Measurements from ENCODE around the gene TPBGL. TPM values are rescaled to one million over a fixed set of nuclear protein-coding genes. Genes with fewer than 3 reads are reported as not detected.

The TPBGL gene
- total and polyA plus RNA-seq, 2 donors (not counting 1 experiment from before 2014, with no cell fraction given), result not detected

GRCh38 chr11:75261902-75262361, 21.4 kb downstream of the TPBGL start:
- H3K9me3 ChIP-seq (ENCODE audit: control insufficient read depth, insufficient read depth, low read depth, low read length), result no peaks in the 10 kb centered on the region
- no peaks in the 10 kb centered on the region for H4K20me1 ChIP-seq (ENCODE audit: control insufficient read depth, extremely low read depth, insufficient read depth, low read length)
- H2AFZ ChIP-seq (ENCODE audit: low read length), result no peak overlapping the region
- DNase-seq (ENCODE audit: low read depth in 2 of 2), result no peak
- no peak overlapping the region for H3K9ac ChIP-seq (ENCODE audit: insufficient read depth, low read length)
- H3K27ac ChIP-seq (ENCODE audit: insufficient read depth, low read length), result no peak overlapping the region
- H3K27me3 ChIP-seq (ENCODE audit: control insufficient read depth, insufficient read depth, low read length), result peaks cover 8% of the 10 kb centered on the region
- H3K4me2 ChIP-seq (ENCODE audit: extremely low read depth, insufficient read depth, low read length), result no peak overlapping the region
- no peaks in the 10 kb centered on the region for H3K36me3 ChIP-seq (ENCODE audit: control insufficient read depth, insufficient read depth, low read length)
- H3K4me1 ChIP-seq (ENCODE audit: control insufficient read depth, extremely low read depth, insufficient read depth, low read length), result no peaks in the 10 kb centered on the region
- H3K79me2 ChIP-seq (ENCODE audit: control insufficient read depth, insufficient read depth, low read length), result no peaks in the 10 kb centered on the region
- TF ChIP-seq EZH2 (IDR thresholded peaks at IDR 0.05; ENCODE audit: low read length, missing control alignments), result no peak
- TF ChIP-seq, protein P1, sequence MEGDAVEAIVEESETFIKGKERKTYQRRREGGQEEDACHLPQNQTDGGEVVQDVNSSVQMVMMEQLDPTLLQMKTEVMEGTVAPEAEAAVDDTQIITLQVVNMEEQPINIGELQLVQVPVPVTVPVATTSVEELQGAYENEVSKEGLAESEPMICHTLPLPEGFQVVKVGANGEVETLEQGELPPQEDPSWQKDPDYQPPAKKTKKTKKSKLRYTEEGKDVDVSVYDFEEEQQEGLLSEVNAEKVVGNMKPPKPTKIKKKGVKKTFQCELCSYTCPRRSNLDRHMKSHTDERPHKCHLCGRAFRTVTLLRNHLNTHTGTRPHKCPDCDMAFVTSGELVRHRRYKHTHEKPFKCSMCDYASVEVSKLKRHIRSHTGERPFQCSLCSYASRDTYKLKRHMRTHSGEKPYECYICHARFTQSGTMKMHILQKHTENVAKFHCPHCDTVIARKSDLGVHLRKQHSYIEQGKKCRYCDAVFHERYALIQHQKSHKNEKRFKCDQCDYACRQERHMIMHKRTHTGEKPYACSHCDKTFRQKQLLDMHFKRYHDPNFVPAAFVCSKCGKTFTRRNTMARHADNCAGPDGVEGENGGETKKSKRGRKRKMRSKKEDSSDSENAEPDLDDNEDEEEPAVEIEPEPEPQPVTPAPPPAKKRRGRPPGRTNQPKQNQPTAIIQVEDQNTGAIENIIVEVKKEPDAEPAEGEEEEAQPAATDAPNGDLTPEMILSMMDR (conservative IDR thresholded peaks at IDR 0.05 in 1 of 2, IDR thresholded peaks at IDR 0.05 in 1 of 2; ENCODE audit: low read depth in 1 of 2, low read length in 2 of 2), result no peak
- no peak overlapping the region for H3K4me3 ChIP-seq (replicated peaks in 1 of 4; ENCODE audit: control extremely low read depth in 1 of 4, insufficient read depth in 1 of 4, low read depth in 3 of 4, low read length in 4 of 4)

DNA sequence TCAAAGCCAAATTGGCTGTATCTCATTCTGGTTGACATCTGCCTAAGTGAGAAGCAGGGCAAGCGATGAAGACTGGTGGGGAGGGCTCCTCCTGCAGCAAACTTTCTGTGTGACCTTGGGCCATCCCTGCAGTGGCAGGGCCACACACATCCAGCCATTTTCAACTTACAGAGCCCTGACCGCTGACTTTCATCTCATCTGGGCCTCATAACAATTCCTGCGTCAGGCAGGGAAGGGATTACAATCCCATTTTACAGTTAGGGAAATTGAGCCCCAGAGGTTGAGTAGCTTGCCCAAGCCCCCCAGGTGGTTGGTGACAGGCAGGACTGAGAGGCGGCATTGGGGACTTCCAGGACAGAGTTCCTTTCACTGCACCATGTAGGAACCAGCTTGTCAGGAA, 21.9 kb downstream of the TPBGL start:
- Histone ChIP-seq H3K4me3 (replicated peaks in 1 of 4; ENCODE audit: control extremely low read depth in 1 of 4, insufficient read depth in 1 of 4, low read depth in 3 of 4, low read length in 4 of 4) (no peak overlapping the region), H3K9ac (ENCODE audit: insufficient read depth, low read length) (no peak overlapping the region), H3K9me3 (ENCODE audit: control insufficient read depth, insufficient read depth, low read depth, low read length) (no peaks in the 10 kb centered on the region), H3K4me2 (ENCODE audit: extremely low read depth, insufficient read depth, low read length) (no peak overlapping the region), H3K4me1 (ENCODE audit: control insufficient read depth, extremely low read depth, insufficient read depth, low read length) (no peaks in the 10 kb centered on the region), H4K20me1 (ENCODE audit: control insufficient read depth, extremely low read depth, insufficient read depth, low read length) (no peaks in the 10 kb centered on the region), H3K79me2 (ENCODE audit: control insufficient read depth, insufficient read depth, low read length) (no peaks in the 10 kb centered on the region), H3K27ac (ENCODE audit: insufficient read depth, low read length) (no peak overlapping the region), H3K27me3 (ENCODE audit: control insufficient read depth, insufficient read depth, low read length) (peaks cover 8% of the 10 kb centered on the region), H3K36me3 (ENCODE audit: control insufficient read depth, insufficient read depth, low read length) (no peaks in the 10 kb centered on the region), H2AFZ (ENCODE audit: low read length) (no peak overlapping the region)
- no peak for DNase-seq (ENCODE audit: low read depth in 2 of 2)
- no peak for TF ChIP-seq EZH2 (IDR thresholded peaks at IDR 0.05; ENCODE audit: low read length, missing control alignments)
- TF ChIP-seq, protein P1 (conservative IDR thresholded peaks at IDR 0.05 in 1 of 2, IDR thresholded peaks at IDR 0.05 in 1 of 2; ENCODE audit: low read depth in 1 of 2, low read length in 2 of 2), result no peak

- no peak for TF ChIP-seq EZH2 (IDR thresholded peaks at IDR 0.05; ENCODE audit: low read length, missing control alignments)
- TF ChIP-seq, protein P1 (conservative IDR thresholded peaks at IDR 0.05 in 1 of 2, IDR thresholded peaks at IDR 0.05 in 1 of 2; ENCODE audit: low read depth in 1 of 2, low read length in 2 of 2), result no peak
- Histone ChIP-seq H3K4me1 (ENCODE audit: control insufficient read depth, extremely low read depth, insufficient read depth, low read length) (no peaks in the 10 kb centered on the region), H3K36me3 (ENCODE audit: control insufficient read depth, insufficient read depth, low read length) (no peaks in the 10 kb centered on the region), H3K27ac (ENCODE audit: insufficient read depth, low read length) (no peak overlapping the region), H3K79me2 (ENCODE audit: control insufficient read depth, insufficient read depth, low read length) (no peaks in the 10 kb centered on the region), H3K9ac (ENCODE audit: insufficient read depth, low read length) (no peak overlapping the region), H3K4me2 (ENCODE audit: extremely low read depth, insufficient read depth, low read length) (no peak overlapping the region), H2AFZ (ENCODE audit: low read length) (no peak overlapping the region), H3K27me3 (ENCODE audit: control insufficient read depth, insufficient read depth, low read length) (peaks cover 8% of the 10 kb centered on the region), H3K4me3 (replicated peaks in 1 of 4; ENCODE audit: control extremely low read depth in 1 of 4, insufficient read depth in 1 of 4, low read depth in 3 of 4, low read length in 4 of 4) (no peak overlapping the region), H4K20me1 (ENCODE audit: control insufficient read depth, extremely low read depth, insufficient read depth, low read length) (no peaks in the 10 kb centered on the region), H3K9me3 (ENCODE audit: control insufficient read depth, insufficient read depth, low read depth, low read length) (no peaks in the 10 kb centered on the region)
- DNase-seq (ENCODE audit: low read depth in 2 of 2), result peak in 1 of 2 donors; percentile 22
Observed at GRCh38 chr11:75262961-75263852, 22.6 kb downstream of the TPBGL start.
